HG03135 (cell line): ENCODE results near the gene COG5.
"Not testable (repeated sequence)": the region's sequence is repeated elsewhere in the genome, so short reads cannot be mapped to it uniquely, and the experiment has no call there.

Source experiments
- ATAC-seq: cut with Tn5 transposase; IDR thresholded peaks from one replicate; pipeline ENCODE4 v1.9.1; 2021; ENCODE audit warnings: mild to moderate bottlenecking, moderate library complexity; ENCODE audit not compliant: unreplicated experiment

The COG5 gene

GRCh38 chr7:107580716-107581383 is 17.1 kb upstream of the COG5 start:
- no peak for ATAC-seq

- ATAC-seq, result peak; percentile 91
Measured at GRCh38 chr7:107579885-107580715, 16.4 kb upstream of the COG5 start, which contains the start of gene BCAP29. Gene BCAP29 (plus strand): TSS chr7:107580246. CDS start chr7:107580773, 527 bp downstream.

GRCh38 chr7:107579554-107579884 is 15.8 kb upstream of the COG5 start:
- ATAC-seq, result peak; percentile 3

- no peak for ATAC-seq
Measured at GRCh38 chr7:107573537-107573936, 9.8 kb upstream of the COG5 start.

GRCh38 chr7:107570298-107570697 is 6.6 kb upstream of the COG5 start:
- no peak for ATAC-seq

GRCh38 chr7:107564553-107565298 is 1.0 kb upstream of the COG5 start:
- ATAC-seq, result no peak

- ATAC-seq, result peak; percentile 45
Measured at GRCh38 chr7:107563081-107563774, 492 bp downstream of the COG5 start.

GRCh38 chr7:107560898-107561516 is 2.7 kb downstream of the COG5 start:
- ATAC-seq, result no peak

GRCh38 chr7:107559864-107560263 is 3.9 kb downstream of the COG5 start:
- ATAC-seq, result no peak

GRCh38 chr7:107555893-107556292 is 7.8 kb downstream of the COG5 start:
- ATAC-seq, result no peak

- ATAC-seq, result no peak
Measured at GRCh38 chr7:107551936-107552335, 11.8 kb downstream of the COG5 start.

GRCh38 chr7:107544848-107545591 is 18.7 kb downstream of the COG5 start:
- no peak for ATAC-seq

GRCh38 chr7:107543338-107543993 is 20.3 kb downstream of the COG5 start:
- ATAC-seq, result no peak

- no peak for ATAC-seq
Measured at GRCh38 chr7:107538001-107538400, 25.7 kb downstream of the COG5 start.

GRCh38 chr7:107537228-107537627 is 26.5 kb downstream of the COG5 start:
- not testable (repeated sequence) for ATAC-seq

- no peak for ATAC-seq
Measured at GRCh38 chr7:107534139-107534538, 29.6 kb downstream of the COG5 start.

- no peak for ATAC-seq
Measured at GRCh38 chr7:107530751-107531150, 33.0 kb downstream of the COG5 start.

- no peak for ATAC-seq
Measured at GRCh38 chr7:107528461-107528860, 35.3 kb downstream of the COG5 start.

GRCh38 chr7:107527196-107527595 is 36.5 kb downstream of the COG5 start:
- ATAC-seq, result no peak
